ENCODE results near the gene LORICRIN.

LORICRIN gene

GRCh38 chr1:153233448-153233847 is 26.0 kb upstream of the LORICRIN start:
- H3K4me3 ChIP-seq (ENCODE audit: low read depth, low read length) = no peak overlapping the region
- TF ChIP-seq CTCF (IDR thresholded peaks at IDR 0.05; ENCODE audit: low read depth, low read length) = no peak

GRCh38 chr1:153238527-153238926 is 21.0 kb upstream of the LORICRIN start:
- no peak overlapping the region for H3K4me3 ChIP-seq (ENCODE audit: low read depth, low read length)
- no peak for TF ChIP-seq CTCF (IDR thresholded peaks at IDR 0.05; ENCODE audit: low read depth, low read length)

- no peak for TF ChIP-seq CTCF (IDR thresholded peaks at IDR 0.05; ENCODE audit: low read depth, low read length)
Measured at GRCh38 chr1:153242160-153242559, 17.3 kb upstream of the LORICRIN start.

GRCh38 chr1:153245466-153245865 is 14.0 kb upstream of the LORICRIN start:
- no peak for TF ChIP-seq CTCF (IDR thresholded peaks at IDR 0.05; ENCODE audit: low read depth, low read length)
- no peak overlapping the region for H3K4me3 ChIP-seq (ENCODE audit: low read depth, low read length)

More at GRCh38 chr1:153242160-153242559, 17.3 kb upstream of the LORICRIN start:
- H3K4me3 ChIP-seq (ENCODE audit: low read depth, low read length) = no peak overlapping the region

GRCh38 chr1:153246018-153246417 is 13.5 kb upstream of the LORICRIN start:
- H3K4me3 ChIP-seq (ENCODE audit: low read depth, low read length) = no peak overlapping the region
- TF ChIP-seq CTCF (IDR thresholded peaks at IDR 0.05; ENCODE audit: low read depth, low read length) = no peak

GRCh38 chr1:153246825-153247224 is 12.7 kb upstream of the LORICRIN start:
- no peak overlapping the region for H3K4me3 ChIP-seq (ENCODE audit: low read depth, low read length)
- TF ChIP-seq CTCF (IDR thresholded peaks at IDR 0.05; ENCODE audit: low read depth, low read length) = no peak

- H3K4me3 ChIP-seq (ENCODE audit: low read depth, low read length) = no peak overlapping the region
- no peak for TF ChIP-seq CTCF (IDR thresholded peaks at IDR 0.05; ENCODE audit: low read depth, low read length)
Measured at GRCh38 chr1:153248176-153248879, 11.2 kb upstream of the LORICRIN start.
